GM21360 (cell line): ENCODE results near the gene KDSR.

Experiments used
- ATAC-seq: cut with Tn5 transposase; IDR thresholded peaks from one replicate; pipeline ENCODE4 v1.9.1; 2021; ENCODE audit warnings: mild to moderate bottlenecking, moderate library complexity; ENCODE audit not compliant: unreplicated experiment

KDSR gene

DNA sequence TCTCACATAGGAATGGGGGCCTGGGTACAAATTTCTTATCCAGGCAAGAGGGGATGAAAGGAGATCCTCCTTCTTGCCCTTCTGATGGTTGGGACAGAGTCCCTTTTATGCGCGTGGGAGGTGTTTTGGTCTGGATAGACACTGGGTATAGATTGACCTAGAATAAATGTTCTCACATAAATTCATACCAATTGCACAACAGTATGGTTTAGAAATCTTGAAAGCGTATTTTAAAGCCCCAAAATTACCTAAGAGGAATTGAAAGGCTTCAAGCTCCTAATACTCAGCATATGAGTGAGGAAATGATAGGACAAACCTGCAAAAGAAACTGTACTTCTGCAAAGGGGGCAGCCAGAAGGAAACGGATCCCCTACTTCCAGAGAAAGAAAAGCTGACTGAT lies 44.8 kb downstream of the KDSR start:
- no peak for ATAC-seq

DNA sequence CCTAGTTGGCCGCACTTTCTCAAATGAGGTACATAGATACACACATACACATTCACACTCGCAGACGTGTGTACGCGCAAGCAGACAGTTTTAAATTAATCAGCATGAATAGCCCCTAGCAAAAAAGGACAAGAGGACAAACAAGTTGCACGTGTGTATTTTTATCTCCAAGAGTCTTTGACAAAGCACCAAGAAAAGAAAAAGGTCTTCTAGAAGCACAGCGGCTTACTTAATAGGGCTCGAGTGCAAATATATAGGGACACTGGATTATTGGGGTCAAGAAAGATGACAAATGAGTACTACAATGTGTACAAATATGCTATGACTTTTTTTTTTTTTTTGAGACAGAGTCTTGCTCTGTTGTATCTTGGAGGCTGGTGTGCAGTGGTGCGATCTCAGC lies 45.7 kb downstream of the KDSR start:
- no peak for ATAC-seq

DNA sequence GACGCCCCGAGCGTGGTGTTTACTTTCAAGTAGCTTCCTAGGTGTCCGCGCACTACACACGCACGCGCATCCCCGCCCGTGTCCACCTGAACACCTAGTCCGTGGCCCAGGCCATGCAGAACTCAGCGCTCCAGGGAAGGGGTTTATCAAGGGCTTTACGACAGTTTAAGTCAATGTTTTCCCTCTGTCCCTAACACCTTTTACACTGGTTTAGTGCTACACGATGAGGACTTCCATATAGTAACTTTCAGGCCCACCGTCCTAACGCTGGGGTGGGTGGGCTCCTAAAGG lies 46.1 kb downstream of the KDSR start:
- no peak for ATAC-seq

DNA sequence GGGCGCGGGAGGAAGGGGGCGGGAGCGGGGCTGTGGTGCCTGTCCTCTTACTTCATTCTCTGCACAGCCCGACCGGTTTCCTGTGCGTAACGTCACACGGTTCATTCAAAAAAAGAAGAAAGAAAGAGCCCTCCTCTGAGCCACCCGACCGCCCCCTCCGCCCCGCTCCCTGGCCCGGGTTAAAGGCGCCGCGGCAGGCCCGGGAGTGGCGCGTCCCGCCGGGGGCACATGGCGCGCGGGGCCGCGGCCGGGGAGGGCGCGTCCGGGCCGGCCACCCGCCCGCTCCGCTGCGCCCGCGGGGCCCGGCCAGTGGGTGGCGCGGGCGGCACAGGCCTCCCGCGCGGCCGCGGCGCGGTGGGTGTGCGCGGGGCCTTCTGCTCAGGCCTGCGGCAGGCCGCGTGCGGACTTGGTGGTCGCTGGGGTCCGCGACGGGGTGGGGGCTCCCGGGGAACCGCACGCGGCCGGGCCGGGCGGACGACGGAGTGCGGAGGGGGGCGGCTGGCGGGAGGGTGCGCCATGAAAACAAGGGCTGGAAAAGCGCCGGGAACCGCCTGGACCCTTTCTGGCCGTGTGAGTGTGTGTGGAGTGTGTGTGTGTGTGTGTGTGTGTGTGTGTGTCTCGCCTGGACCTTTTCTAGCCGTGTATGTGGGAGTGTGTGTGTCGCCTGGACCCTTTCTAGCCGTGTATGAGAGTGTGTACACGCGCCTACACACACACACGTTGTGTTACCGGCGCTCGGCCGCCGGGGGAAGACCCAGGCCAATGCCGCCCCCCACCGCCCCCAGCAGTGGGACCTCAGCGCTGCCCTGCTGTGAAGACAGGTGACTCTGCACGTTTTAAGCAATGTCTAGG lies 46.7 kb downstream of the KDSR start:
- peak; percentile 46 for ATAC-seq

DNA sequence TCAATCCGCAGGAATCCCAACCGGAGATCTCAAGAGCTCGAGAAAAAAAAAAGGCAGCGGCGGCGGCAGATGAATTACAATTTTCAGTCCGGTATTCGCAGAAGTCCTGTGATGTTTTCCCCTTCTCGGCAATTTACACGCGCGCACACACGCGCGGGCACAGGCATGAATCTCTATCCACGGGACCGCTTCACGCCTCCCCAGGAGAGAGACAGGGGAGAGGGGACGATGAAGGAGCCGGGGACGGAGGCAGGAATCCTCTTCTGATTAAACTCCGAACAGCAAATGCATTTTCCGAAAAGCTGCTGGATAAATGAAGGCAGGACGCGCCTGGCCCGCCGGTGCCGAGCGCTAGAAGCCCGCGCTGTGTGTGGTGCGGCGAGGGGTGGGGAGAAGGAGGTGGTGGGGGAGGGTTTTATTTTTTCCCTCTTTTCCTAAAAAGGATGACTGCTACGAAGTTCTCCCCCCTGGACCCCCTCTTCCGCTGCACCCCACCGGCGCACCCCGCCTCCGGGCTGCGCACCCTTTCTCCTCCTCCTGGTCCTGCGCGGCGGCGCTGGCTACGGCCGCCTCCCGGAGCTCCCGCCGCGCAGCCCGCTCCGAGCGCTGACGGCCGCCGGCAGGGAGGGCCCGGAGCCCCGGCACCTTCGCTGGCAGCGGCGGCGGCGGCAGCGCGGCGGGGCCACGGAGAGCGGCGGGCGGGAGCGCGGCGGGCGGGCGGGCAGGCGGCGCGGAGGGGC lies 47.5 kb downstream of the KDSR start, which contains the start of gene BCL2:
Gene BCL2 (minus strand): TSS at position 387 of the 740 bp plus-strand sequence.
- peak; percentile 11 for ATAC-seq

DNA sequence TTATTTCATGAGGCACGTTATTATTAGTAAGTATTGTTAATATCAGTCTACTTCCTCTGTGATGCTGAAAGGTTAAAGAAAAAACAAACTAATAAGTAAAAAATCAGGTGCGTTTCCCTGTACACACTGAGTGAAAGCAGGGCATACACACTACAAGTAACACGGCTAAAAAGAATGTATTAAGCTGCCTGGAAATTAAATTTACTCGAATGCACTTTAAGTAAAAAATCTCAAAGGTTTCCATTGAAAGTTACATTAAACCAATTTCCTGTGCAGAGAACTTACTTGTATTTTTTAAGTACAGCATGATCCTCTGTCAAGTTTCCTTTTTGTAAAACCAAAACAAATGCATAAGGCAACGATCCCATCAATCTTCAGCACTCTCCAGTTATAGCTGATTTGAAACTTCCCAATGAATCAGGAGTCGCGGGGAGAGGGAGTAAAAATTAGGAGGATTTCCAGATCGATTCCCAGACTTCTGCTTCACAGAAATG lies 48.1 kb downstream of the KDSR start:
- no peak for ATAC-seq

DNA sequence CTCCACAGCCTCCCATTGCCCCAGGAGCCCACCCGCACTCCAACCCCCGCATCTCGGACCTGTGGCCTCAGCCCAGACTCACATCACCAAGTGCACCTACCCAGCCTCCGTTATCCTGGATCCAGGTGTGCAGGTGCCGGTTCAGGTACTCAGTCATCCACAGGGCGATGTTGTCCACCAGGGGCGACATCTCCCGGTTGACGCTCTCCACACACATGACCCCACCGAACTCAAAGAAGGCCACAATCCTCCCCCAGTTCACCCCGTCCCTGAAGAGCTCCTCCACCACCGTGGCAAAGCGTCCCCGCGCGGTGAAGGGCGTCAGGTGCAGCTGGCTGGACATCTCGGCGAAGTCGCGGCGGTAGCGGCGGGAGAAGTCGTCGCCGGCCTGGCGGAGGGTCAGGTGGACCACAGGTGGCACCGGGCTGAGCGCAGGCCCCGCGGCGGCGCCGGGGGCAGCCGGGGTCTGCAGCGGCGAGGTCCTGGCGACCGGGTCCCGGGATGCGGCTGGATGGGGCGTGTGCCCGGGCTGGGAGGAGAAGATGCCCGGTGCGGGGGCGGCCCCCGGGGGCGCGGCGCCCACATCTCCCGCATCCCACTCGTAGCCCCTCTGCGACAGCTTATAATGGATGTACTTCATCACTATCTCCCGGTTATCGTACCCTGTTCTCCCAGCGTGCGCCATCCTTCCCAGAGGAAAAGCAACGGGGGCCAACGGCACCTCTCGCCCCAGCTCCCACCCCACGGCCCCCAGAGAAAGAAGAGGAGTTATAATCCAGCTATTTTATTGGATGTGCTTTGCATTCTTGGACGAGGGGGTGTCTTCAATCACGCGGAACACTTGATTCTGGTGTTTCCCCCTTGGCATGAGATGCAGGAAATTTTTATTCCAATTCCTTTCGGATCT lies 48.8 kb downstream of the KDSR start:
- peak; percentile 43 for ATAC-seq

DNA sequence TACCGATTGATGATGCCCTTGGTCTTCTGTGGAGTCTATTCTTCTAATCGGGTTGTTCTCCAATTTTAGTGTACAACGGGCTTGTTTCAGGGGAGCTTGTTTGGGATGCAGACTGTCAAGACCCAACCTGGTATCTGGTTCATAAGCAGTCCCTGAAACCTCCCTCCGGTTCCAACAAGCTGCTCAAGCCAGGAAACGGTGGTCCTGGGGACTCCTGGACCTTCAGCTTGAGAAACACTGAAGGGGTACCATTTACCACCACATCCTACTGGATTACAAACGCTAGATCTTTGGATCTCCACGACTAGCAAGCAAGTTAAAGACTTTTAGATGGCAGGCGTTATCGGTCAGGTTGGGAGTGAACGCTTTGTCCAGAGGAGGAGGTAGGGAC lies 49.5 kb downstream of the KDSR start:
- no peak for ATAC-seq

DNA sequence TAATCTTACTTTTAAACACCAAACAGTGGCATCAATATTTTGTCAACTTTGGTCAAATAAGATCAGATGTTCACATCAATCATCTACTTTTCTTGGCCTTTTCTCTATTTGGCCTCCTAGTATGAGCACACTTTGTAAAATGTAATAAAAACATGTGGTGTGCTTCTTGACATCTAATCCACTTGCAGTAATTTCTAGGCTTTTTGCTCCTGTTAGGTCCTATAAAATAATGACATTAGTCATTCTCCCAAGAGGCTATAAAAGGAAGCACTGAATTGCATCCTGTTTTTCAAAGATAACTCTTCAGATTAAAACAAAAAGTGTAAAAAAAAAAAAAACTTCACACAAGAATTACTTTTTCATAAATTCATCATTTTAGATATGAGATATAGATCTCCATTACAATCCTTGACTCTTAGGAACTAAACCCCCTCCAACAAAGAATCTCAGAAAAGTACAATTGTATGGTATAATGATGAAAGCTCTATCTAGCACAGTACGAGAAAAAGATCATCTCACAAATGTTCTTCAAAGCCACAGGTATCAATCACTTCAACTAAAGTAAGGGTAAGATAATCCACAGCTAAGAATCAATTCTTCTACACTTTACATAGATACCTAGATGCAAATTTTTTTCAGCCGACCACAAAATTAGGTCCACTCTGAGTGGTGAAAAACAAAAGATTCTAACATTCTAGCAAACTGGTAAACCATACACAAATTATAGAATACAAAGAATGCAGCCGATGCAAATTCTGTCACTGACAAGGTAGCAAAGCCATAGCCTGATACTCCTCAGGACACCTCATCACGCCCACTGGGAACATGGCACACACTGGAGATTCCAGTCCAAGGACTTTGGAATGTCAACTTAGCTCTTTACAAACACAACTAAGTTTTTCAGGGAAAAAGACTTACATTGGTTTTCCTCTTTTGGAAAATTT lies 50.1 kb downstream of the KDSR start:
- no peak for ATAC-seq

DNA sequence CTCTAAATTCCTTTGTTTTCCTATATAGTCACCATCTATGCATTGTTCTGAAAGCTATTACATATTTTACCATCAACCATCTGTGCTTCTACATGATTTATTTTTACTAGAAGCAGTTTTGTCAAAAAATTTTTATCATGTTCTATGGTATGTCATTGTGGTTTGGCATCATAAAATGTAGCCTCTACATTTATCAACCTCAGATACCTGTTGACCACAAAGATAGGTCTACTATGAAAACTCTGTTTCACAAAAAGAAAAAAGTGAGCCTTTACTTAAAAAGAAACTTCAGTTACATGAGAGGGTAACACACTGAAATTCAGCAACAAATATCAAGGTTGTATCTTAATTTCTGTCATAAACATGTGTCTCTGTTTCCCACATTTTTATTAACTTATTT lies 51.1 kb downstream of the KDSR start:
- no peak for ATAC-seq

DNA sequence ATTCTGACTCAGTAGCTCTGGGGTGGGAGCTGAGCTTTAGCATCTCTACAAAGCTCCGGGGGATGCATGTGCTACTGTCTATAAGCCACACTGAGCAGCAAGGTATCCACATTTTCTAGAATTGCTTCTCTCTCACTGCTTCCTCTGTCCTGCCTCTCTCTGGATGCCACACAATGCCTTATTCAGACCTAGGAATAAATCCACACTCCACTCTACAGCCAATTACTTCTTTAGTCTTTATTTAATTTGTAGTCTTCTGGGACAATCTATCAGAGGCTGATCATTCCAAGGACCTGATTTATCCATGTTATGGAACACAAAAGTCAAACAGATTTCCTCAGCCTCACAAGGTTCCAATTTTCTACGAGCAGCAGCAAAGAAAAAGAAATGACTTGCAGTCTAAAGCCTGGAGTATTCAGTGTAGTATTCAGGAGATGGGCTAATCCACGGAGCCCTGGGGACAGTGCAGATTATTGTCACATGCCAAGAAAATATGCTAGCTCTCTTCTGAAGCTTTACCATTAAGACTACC lies 51.8 kb downstream of the KDSR start:
- no peak for ATAC-seq

DNA sequence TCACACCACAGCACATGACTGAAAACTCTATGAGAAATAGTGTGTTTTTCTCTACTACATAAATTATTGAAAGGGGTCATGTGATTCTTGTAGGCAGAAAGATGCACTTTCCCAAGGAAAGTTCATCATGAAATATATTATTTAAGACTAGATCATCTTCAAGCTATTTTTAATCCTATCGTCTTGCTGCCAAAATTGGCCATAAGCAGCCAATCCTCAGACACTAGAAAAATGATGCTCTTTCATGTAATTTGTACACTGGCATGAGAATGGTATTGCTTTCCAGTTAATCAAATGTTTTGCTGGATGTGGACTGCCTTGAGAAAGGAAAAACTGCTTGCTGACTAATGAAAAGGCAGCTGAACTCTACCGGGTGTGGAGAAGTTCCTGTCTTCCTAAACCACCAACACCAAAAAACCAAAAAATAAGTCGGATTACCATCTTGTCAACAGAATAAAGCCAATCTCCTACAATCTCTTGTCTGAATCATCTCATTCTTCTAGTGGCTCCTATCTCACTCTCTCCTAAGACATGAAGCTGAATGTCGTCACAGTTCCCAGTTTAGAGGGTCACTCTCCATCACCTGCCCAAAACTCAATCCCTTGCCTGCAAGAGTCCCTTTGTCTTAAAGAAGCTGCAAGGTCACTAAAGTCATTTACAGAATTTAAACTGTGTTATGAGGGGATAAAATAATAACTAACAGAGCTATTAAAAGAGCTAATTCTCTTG lies 52.8 kb downstream of the KDSR start:
- no peak for ATAC-seq

DNA sequence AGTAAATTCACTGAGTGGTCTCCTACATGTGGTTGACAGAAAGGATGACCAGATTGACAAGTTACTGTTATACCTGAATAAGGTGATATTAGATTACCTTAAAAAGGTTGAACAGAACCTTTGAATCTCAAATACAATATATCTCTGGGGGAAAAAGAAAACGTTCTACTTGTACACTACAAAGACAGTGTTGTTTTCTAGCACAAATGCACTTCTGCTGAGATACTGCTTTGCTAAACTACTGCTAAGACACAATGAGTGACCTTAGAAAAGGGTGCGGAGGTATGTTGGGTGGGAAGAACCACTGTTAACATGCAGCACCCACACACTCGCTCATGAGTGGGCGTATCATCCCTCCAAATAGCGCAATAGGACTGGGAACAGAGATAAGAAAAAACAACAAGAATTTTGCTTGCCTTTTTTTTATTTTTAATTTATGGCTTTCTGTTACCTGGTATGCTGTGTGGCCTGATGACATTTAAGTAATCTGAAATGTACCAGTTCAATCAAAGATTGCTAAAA lies 53.5 kb downstream of the KDSR start:
- ATAC-seq = no peak

DNA sequence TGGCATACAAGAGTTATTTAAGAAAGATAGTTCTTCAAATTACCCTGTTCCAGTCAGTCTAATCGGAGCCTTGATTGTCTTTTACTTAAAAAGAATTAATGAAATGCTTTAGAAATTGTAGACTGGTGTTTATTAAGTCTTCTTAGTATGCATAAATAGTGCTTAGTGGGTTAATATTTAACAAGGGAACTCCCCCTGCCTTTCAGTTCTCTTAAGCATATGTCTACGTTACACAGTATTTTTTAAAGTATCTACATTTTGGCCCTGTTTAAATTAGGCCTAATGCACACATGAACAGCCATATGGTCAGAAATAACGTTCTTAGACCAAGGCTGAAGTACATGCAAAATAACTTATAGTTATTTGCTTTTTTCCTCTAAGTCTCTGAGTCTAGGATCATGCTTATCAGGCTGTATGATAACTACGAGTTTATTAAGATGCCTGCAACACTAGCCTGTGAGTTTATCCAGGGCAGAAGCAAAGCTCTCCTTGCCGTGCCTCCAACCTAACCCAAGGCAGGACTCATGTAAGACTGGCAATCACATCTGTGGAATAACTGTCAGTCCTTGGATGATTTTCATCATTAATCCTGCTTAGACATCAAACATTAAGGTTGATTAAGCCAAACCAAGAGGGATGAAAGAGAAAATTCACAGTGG lies 54.1 kb downstream of the KDSR start:
- ATAC-seq = no peak

DNA sequence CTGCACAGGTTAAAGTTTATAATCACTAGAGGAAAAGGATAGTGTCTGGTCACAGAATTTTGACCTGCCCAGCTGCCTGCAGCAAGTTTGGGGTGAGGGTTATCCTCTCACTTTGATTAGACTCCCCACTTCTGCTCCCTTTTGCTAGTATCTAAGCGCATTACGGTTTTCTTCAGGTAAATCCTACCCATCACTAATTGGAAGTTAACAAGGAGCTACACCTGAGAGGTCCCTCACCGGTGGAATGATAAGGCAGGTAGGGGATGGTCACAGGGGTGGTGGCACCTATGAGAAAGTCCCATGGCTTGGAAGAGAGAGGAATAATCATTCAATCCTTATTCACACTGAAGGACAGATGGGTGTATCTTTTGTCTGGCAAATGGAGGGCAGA lies 55.0 kb downstream of the KDSR start:
- ATAC-seq = peak; percentile 2

DNA sequence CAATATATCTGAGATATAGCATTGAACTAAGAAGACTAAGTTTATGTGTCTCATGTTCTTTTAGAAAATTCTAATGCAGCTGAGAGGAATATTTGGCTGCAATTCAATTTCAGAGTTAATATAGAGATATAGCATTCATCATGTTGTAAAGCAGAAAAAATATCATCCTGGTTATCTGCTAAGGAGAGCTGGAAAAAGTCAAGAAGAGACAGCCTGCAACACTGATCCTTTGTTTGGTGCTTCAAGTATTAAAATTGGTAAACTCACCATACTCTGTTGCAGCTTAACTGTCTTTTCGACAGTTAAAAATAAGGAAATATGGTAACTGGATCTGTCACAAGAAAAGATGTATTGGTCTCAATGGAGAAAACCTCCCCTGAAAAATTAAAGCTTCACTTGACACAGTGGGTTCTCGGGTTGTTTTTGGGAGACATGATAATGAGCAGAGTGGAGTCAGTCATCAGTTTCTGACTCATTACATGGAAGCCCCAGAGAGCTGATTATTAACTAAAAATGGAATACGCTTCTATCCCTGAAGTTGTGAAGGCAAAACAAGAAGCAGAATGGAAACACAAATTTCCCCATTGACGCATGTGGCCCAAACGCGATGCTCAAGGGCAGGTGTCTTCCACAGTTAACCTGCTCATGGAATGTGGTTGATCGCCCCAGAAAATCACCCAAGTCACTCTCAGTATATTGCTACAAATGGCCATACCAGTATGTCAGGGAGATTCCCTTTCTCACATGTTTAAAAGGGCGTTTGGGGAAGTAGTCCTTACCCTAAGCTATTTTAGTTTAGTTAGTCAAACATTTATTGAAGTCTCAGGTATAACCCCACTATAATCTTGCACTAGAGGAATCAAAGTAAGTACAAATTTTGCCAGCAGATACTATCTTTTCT lies 55.6 kb downstream of the KDSR start:
- ATAC-seq = peak; percentile 72

DNA sequence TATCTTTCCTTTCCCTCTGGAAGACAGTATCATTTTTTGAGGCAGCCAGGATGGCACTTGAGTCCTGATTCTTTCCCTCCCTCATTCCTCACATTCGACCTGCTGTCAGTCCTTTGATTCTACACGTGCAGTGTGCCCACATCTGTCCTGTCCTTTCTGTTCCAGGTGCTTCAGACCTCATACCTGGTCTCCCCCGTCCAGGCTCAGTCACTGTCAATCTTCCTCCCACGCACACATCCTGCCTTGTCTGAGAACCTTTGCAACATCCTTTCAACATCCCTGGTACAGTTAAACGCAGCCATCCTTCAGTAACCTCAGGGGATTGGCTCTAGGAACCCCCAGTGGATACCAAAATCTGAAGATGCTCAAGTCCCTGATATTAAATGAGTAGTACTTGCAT lies 57.6 kb downstream of the KDSR start:
- ATAC-seq = no peak
